Inferior parietal cortex (tissue), 1 donor: ENCODE results near the gene ADARB2.
"Not testable (repeated sequence)": the region's sequence is repeated elsewhere in the genome, so short reads cannot be mapped to it uniquely, and the experiment has no call there.

ENCODE experiments used
- DNase-seq: peaks from one replicate; pipeline ENCODE4 v3.0.0-alpha.2; 2016; ENCODE audit errors: extremely low spot score

Gene ADARB2

GRCh38 chr10:1398626-1399410, 338.5 kb downstream of the ADARB2 start:
- DNase-seq: no peak

GRCh38 chr10:1398116-1398515, 339.2 kb downstream of the ADARB2 start:
- DNase-seq: not testable (repeated sequence)

GRCh38 chr10:1396297-1396635, 341.1 kb downstream of the ADARB2 start:
- no peak for DNase-seq

GRCh38 chr10:1395481-1396296, 341.6 kb downstream of the ADARB2 start:
- no peak for DNase-seq

GRCh38 chr10:1395025-1395480, 342.3 kb downstream of the ADARB2 start:
- no peak for DNase-seq

GRCh38 chr10:1394155-1394912, 343.0 kb downstream of the ADARB2 start:
- DNase-seq: no peak

GRCh38 chr10:1393481-1393880, 343.8 kb downstream of the ADARB2 start:
- DNase-seq: no peak

GRCh38 chr10:1392127-1392526, 345.2 kb downstream of the ADARB2 start:
- no peak for DNase-seq

GRCh38 chr10:1390200-1390599, 347.1 kb downstream of the ADARB2 start:
- no peak for DNase-seq

GRCh38 chr10:1384026-1384425, 353.3 kb downstream of the ADARB2 start:
- DNase-seq: no peak

GRCh38 chr10:1382711-1383110, 354.6 kb downstream of the ADARB2 start:
- DNase-seq: no peak

- no peak for DNase-seq
These were observed 356.0 kb downstream of the ADARB2 start for GRCh38 chr10:1381339-1381738.

GRCh38 chr10:1380088-1380671, 357.1 kb downstream of the ADARB2 start:
- no peak for DNase-seq

GRCh38 chr10:1379601-1380000, 357.7 kb downstream of the ADARB2 start:
- DNase-seq: no peak

GRCh38 chr10:1378473-1378872, 358.9 kb downstream of the ADARB2 start:
- no peak for DNase-seq

- no peak for DNase-seq
These were observed 359.5 kb downstream of the ADARB2 start for GRCh38 chr10:1377740-1378397.

GRCh38 chr10:1377231-1377630, 360.1 kb downstream of the ADARB2 start:
- no peak for DNase-seq

- DNase-seq: no peak
These were observed 360.9 kb downstream of the ADARB2 start for GRCh38 chr10:1376384-1376945.

- DNase-seq: no peak
These were observed 361.8 kb downstream of the ADARB2 start for GRCh38 chr10:1375346-1376170.
